HepG2 (cell line): Measurements from ENCODE around the gene CRLF3. TPM values are rescaled to one million over a fixed set of nuclear protein-coding genes. Genes with fewer than 3 reads are reported as not detected.

Source experiments
- CBX1 ChIP-seq: IDR thresholded peaks from one replicate; pipeline ENCODE4 v1.6.1; 2016; ENCODE audit warnings: antibody characterized with exemption, low read depth
- HDAC1 ChIP-seq: sonication (generic); formaldehyde crosslinking; IDR thresholded peaks from 2 replicates; pipeline ENCODE4 v1.5.1; 2020; ENCODE audit warnings: mild to moderate bottlenecking, missing genetic modification reagents
- HNRNPK ChIP-seq: fragments of 200-400 bp; formaldehyde crosslinking; IDR thresholded peaks from 2 replicates; pipeline ENCODE4 v1.6.1; 2018; ENCODE audit warnings: low read length, low read depth, moderate library complexity, mild to moderate bottlenecking; ENCODE audit not compliant: poor library complexity, severe bottlenecking
- IRX3 ChIP-seq: sonication (generic); formaldehyde crosslinking; IDR thresholded peaks from 2 replicates; pipeline ENCODE4 v1.8.1; 2023; ENCODE audit warnings: mild to moderate bottlenecking, low read depth, missing genetic modification reagents, borderline replicate concordance
- KLF15 ChIP-seq: sonication (generic); formaldehyde crosslinking; IDR thresholded peaks from 2 replicates; pipeline ENCODE4 v1.8.1; 2023; ENCODE audit warnings: borderline replicate concordance, mild to moderate bottlenecking, inconsistent platforms, missing genetic modification reagents, mixed read lengths
- KLF16 ChIP-seq, 2 experiments: sonication (generic) in 1 of 2; formaldehyde crosslinking in 1 of 2; IDR thresholded peaks; 2 replicates each; pipeline versions ENCODE4 v1.6.1 to v1.8.0; 2016 to 2023; ENCODE audit warnings: missing genetic modification reagents in 2 of 2, missing compliant biosample characterization in 1 of 2
- MAFF ChIP-seq: IDR thresholded peaks from 2 replicates; pipeline ENCODE4 v1.6.1; 2011; ENCODE audit warnings: low read depth, low read length, improper control_type of control experiment
- NFKB2 ChIP-seq: sonication (generic); formaldehyde crosslinking; IDR thresholded peaks from 2 replicates; pipeline ENCODE4 v1.4.0; 2020; ENCODE audit warnings: missing genetic modification reagents, borderline replicate concordance
- PHF20 ChIP-seq: sonication (generic); formaldehyde crosslinking; IDR thresholded peaks from 2 replicates; pipeline ENCODE4 v1.5.0; 2020; ENCODE audit warnings: mild to moderate bottlenecking, missing genetic modification reagents
- POLR2G ChIP-seq: fragments of 200-400 bp; formaldehyde crosslinking; IDR thresholded peaks from 2 replicates; pipeline ENCODE4 v1.6.1; 2018; ENCODE audit warnings: mild to moderate bottlenecking, low read depth, low read length, moderate library complexity
- SMAD3 ChIP-seq: sonication (generic); formaldehyde crosslinking; IDR thresholded peaks from 2 replicates; pipeline ENCODE4 v1.4.0; 2020; ENCODE audit warnings: missing genetic modification reagents
- SUZ12 ChIP-seq: fragments of 150-350 bp; IDR thresholded peaks from 2 replicates; pipeline ENCODE4 v1.6.1; 2014; ENCODE audit warnings: low read depth, low read length
- XRCC5 ChIP-seq: fragments of 200-400 bp; formaldehyde crosslinking; optimal IDR thresholded peaks from 2 replicates; pipeline ENCODE3; 2017; ENCODE audit warnings: mild to moderate bottlenecking, low read length
- ZBTB1 ChIP-seq: sonication (generic); formaldehyde crosslinking; IDR thresholded peaks from 2 replicates; pipeline ENCODE4 v1.4.0; 2020; ENCODE audit warnings: missing genetic modification reagents, borderline replicate concordance
- ZBTB2 ChIP-seq: sonication (generic); formaldehyde crosslinking; IDR thresholded peaks from 2 replicates; pipeline ENCODE4 v1.8.0; 2022; ENCODE audit warnings: low read depth, missing genetic modification reagents
- ZBTB8A ChIP-seq: sonication (generic); formaldehyde crosslinking; IDR thresholded peaks from 2 replicates; pipeline ENCODE4 v1.4.0; 2020; ENCODE audit warnings: mild to moderate bottlenecking, low read depth, missing genetic modification reagents, borderline replicate concordance
- ZFAT ChIP-seq: sonication (generic); formaldehyde crosslinking; conservative IDR thresholded peaks from 2 replicates; pipeline ENCODE4 v1.8.1; 2023; ENCODE audit warnings: missing genetic modification reagents, inconsistent platforms
- ZFP36 ChIP-seq: fragments of 150-350 bp; IDR thresholded peaks from 2 replicates; pipeline ENCODE4 v1.6.1; 2018; ENCODE audit warnings: borderline replicate concordance, low read length, low read depth; ENCODE audit not compliant: partially characterized antibody
- ZFP37 ChIP-seq: sonication (generic); formaldehyde crosslinking; IDR thresholded peaks from 2 replicates; pipeline ENCODE4 v1.4.0; 2020; ENCODE audit warnings: missing genetic modification reagents, borderline replicate concordance
- ZFP82 ChIP-seq: sonication (generic); formaldehyde crosslinking; IDR thresholded peaks from 2 replicates; pipeline ENCODE4 v1.5.1; 2020; ENCODE audit warnings: mild to moderate bottlenecking, missing genetic modification reagents, borderline replicate concordance
- ZFY ChIP-seq: sonication (generic); formaldehyde crosslinking; IDR thresholded peaks from 2 replicates; pipeline ENCODE4 v1.4.0; 2020; ENCODE audit warnings: missing genetic modification reagents
- ZNF207 ChIP-seq: fragments of 450-650 bp; IDR thresholded peaks from 2 replicates; pipeline ENCODE4 v1.6.1; 2016; ENCODE audit warnings: antibody characterized with exemption, borderline replicate concordance
- ZNF292 ChIP-seq: sonication (generic); formaldehyde crosslinking; IDR thresholded peaks from 2 replicates; pipeline ENCODE4 v1.8.1; 2022; ENCODE audit warnings: mild to moderate bottlenecking, low read depth, missing genetic modification reagents, borderline replicate concordance
- ZNF589 ChIP-seq: sonication (generic); formaldehyde crosslinking; conservative IDR thresholded peaks from 2 replicates; pipeline ENCODE4 v1.8.0; 2022; ENCODE audit warnings: mild to moderate bottlenecking, moderate library complexity, missing genetic modification reagents
- ZNF709 ChIP-seq: sonication (generic); formaldehyde crosslinking; IDR thresholded peaks from 2 replicates; pipeline ENCODE4 v1.5.0; 2020; ENCODE audit warnings: mild to moderate bottlenecking, missing genetic modification reagents
- ZNF878 ChIP-seq: sonication (generic); formaldehyde crosslinking; IDR thresholded peaks from 2 replicates; pipeline ENCODE4 v1.8.1; 2023; ENCODE audit warnings: mild to moderate bottlenecking, missing genetic modification reagents, moderate library complexity
- ZNF883 ChIP-seq: sonication (generic); formaldehyde crosslinking; IDR thresholded peaks from 2 replicates; pipeline ENCODE4 v1.5.1; 2020; ENCODE audit warnings: mild to moderate bottlenecking, missing genetic modification reagents; ENCODE audit errors: not compliant biosample characterization
- polyA plus RNA-seq, 8 experiments: library from polyadenylated mRNA; depleted of rRNA in 3 of 8; stranded (reverse) in 7 of 8; unstranded in 1 of 8; fragments of >200 nt; fragmentation: Illumina TruSeq in 4 of 8; extraction: Trizol in 4 of 8; gene quantifications; 2 replicates each; pipeline versions ENCODE4 v1.2.1 to v1.2.3, GENCODE V29; 2011 to 2016; ENCODE audit warnings: low read depth in 4 of 8, missing spikeins in 1 of 8, mixed read lengths in 1 of 8; ENCODE audit not compliant: insufficient read depth in 1 of 8
- total RNA-seq, 5 experiments: library from RNA; depleted of rRNA; stranded (reverse); fragments of >200 nt; fragmentation: Illumina TruSeq; extraction: Trizol; gene quantifications; 2 replicates each; pipeline ENCODE4 v1.2.3, GENCODE V29; 2016; ENCODE audit warnings: low read depth in 1 of 5
- TF ChIP-seq, protein P1 (sequence below): sonication (generic); formaldehyde crosslinking; IDR thresholded peaks from 2 replicates; pipeline ENCODE4 v1.5.1; 2020; ENCODE audit warnings: mild to moderate bottlenecking, missing genetic modification reagents, borderline replicate concordance

CRLF3 gene
- total and polyA plus RNA-seq, 2 of the 13 experiments (the other 11 are each of a cell fraction or from before 2014, with no cell fraction given) = 6.4 to 9.1 TPM

- TF ChIP-seq HNRNPK (no peak), ZFP36 (no peak), ZNF207 (no peak), ZFP37 (CRISPR knock-in tag) (no peak), ZFAT (CRISPR knock-in tag) (no peak), KLF15 (CRISPR knock-in tag) (no peak), ZFP82 (CRISPR knock-in tag) (no peak), HDAC1 (CRISPR knock-in tag) (peak; percentile 99), SUZ12 (no peak), PHF20 (CRISPR knock-in tag) (peak; percentile 94), ZNF878 (CRISPR knock-in tag) (peak; percentile 97), POLR2G (peak; percentile 73), SMAD3 (CRISPR knock-in tag) (peak; percentile 65), ZFY (CRISPR knock-in tag) (peak; percentile 85), ZNF709 (no peak), NFKB2 (CRISPR knock-in tag) (peak; percentile 80; the same call in 1 of the 2 replicates), MAFF (peak; percentile 1; the same call in 1 of the 2 replicates), ZBTB2 (CRISPR knock-in tag) (peak; percentile 64; the same call in 1 of the 2 replicates), IRX3 (0 out of 2 replicates have a peak, but pooled peaks have one; percentile 65), ZNF589 (CRISPR knock-in tag) (peak; percentile 78), ZNF883 (CRISPR knock-in tag) (peak; percentile 60), ZNF292 (CRISPR knock-in tag) (0 out of 2 replicates have a peak, but pooled peaks have one; percentile 33), ZBTB8A (CRISPR knock-in tag) (no peak), KLF16 (CRISPR knock-in tag; IDR thresholded peaks at IDR 0.05) (peak in 1 of 2 experiments; percentile 93; a peak in 2 of 4 replicates), XRCC5 (peak; percentile 75), ZBTB1 (CRISPR knock-in tag) (no peak), CBX1 (peak; percentile 68)
- TF ChIP-seq, protein P1, sequence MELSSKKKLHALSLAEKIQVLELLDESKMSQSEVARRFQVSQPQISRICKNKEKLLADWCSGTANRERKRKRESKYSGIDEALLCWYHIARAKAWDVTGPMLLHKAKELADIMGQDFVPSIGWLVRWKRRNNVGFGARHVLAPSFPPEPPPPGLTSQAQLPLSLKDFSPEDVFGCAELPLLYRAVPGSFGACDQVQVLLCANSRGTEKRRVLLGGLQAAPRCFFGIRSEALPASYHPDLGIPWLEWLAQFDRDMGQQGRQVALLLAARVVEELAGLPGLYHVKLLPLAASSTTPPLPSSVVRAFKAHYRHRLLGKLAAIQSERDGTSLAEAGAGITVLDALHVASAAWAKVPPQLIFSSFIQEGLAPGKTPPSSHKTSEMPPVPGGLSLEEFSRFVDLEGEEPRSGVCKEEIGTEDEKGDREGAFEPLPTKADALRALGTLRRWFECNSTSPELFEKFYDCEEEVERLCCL (CRISPR knock-in tag) = no peak
Observed at GRCh38 chr17:30831663-30832437, 7.4 kb upstream of the CRLF3 start, which contains the start of gene ATAD5 (continued).
